ENCODE results near the gene TEK. TPM values are rescaled to one million over a fixed set of nuclear protein-coding genes. Genes with fewer than 3 reads are reported as not detected.

Gene TEK
- total and polyA plus RNA-seq, 3 donors from 2014 or later = 3.2 to 3.9 (median 3.7) TPM

DNA sequence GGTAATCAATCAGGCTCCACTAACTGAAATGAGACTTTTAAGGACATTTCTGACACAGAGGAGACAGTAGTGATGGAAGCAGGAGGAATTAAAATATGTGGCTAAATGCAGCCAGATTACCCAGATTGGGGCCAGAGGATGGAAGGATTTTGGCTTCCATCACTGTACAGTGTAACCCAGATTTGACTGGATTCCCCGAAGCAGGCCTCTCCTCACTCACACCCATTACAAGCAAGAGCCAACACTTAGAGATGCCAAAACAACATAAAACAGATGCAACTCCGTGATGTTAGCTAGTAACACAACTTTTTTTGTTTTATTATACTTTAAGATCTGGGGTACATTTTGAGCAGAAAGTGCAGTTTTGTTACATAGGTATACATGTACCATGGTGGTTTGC is 17.6 kb downstream of the TEK start:
- intact Hi-C loops (cut with DNase I; ENCODE audit: low total_unique reads) = no loop called here
- DNase-seq = no peak
- 57 to 61% methylated on average over 2 of the region's 2 CpGs for WGBS, 2 donors

DNA sequence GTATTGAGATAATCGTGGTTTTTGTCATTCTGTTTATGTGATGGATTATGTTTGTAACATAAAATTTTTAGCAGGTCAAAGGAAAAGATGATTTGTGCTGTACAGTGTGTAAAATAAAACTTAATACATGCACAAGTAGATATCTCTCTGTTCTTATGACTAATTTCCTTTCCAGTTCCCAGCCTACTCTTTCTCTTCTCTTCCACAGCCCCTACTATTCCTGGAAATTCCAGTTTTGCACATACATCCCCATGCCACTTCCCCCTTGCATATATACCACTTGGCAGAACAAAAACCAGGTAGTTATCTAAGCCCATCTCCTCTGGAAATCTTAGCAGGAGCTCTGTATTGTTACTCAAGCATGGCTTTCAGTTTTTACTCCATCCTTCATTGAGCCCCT is 20.2 kb downstream of the TEK start:
- TF ChIP-seq, protein P1, sequence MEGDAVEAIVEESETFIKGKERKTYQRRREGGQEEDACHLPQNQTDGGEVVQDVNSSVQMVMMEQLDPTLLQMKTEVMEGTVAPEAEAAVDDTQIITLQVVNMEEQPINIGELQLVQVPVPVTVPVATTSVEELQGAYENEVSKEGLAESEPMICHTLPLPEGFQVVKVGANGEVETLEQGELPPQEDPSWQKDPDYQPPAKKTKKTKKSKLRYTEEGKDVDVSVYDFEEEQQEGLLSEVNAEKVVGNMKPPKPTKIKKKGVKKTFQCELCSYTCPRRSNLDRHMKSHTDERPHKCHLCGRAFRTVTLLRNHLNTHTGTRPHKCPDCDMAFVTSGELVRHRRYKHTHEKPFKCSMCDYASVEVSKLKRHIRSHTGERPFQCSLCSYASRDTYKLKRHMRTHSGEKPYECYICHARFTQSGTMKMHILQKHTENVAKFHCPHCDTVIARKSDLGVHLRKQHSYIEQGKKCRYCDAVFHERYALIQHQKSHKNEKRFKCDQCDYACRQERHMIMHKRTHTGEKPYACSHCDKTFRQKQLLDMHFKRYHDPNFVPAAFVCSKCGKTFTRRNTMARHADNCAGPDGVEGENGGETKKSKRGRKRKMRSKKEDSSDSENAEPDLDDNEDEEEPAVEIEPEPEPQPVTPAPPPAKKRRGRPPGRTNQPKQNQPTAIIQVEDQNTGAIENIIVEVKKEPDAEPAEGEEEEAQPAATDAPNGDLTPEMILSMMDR (IDR thresholded peaks at IDR 0.05) = no peak
- no peak for TF ChIP-seq POLR2A (IDR thresholded peaks at IDR 0.05)
- Histone ChIP-seq H3K4me3 (no peak overlapping the region), H3K4me1 (no peaks in the 10 kb centered on the region), H3K27me3 (no peaks in the 10 kb centered on the region), H3K36me3 (ENCODE audit: low read depth, missing control alignments) (no peaks in the 10 kb centered on the region), H3K27ac (no peak overlapping the region), H3K9me3 (no peaks in the 10 kb centered on the region)
- DNase-seq = no peak
- intact Hi-C loops (cut with DNase I; ENCODE audit: low total_unique reads) = no loop called here
- 55 to 70% methylated on average over 1 of the region's 1 CpG for WGBS, 2 donors

More for the DNA sequence above, 17.6 kb downstream of the TEK start:
- Histone ChIP-seq H3K4me1 (no peaks in the 10 kb centered on the region), H3K27me3 (no peaks in the 10 kb centered on the region), H3K36me3 (ENCODE audit: low read depth, missing control alignments) (no peaks in the 10 kb centered on the region), H3K9me3 (no peaks in the 10 kb centered on the region), H3K4me3 (no peak overlapping the region), H3K27ac (no peak overlapping the region)
- no peak for TF ChIP-seq POLR2A (IDR thresholded peaks at IDR 0.05)
- TF ChIP-seq, protein P1 (IDR thresholded peaks at IDR 0.05) = no peak

DNA sequence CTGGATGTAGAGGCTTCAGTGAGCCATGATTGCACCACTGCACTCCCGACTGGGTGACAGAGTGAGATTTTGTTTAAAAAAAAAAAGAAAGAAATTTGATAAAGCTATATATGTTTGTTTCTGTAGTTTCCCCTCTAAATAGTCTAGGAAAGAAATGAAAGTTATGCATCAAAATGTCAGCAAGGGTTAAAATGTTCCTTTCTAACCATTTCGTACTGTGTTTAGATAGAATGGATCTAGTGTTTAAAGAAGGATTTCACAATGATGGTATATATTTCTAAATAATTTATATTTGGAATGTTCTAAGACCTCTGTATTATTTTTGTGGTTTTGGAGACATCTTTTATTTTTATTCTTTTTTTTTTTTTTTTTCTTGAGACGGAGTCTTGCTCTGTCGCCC is 22.7 kb downstream of the TEK start:
- no peak for DNase-seq
- WGBS, 2 donors = 93 to 95% methylated on average over 4 of the region's 4 CpGs
- intact Hi-C loops (cut with DNase I; ENCODE audit: low total_unique reads) = no loop called here
- Histone ChIP-seq H3K4me3 (no peak overlapping the region), H3K36me3 (ENCODE audit: low read depth, missing control alignments) (no peaks in the 10 kb centered on the region), H3K27ac (no peak overlapping the region), H3K27me3 (no peaks in the 10 kb centered on the region), H3K9me3 (no peaks in the 10 kb centered on the region), H3K4me1 (no peaks in the 10 kb centered on the region)
- TF ChIP-seq POLR2A (IDR thresholded peaks at IDR 0.05) = no peak
- TF ChIP-seq, protein P1 (IDR thresholded peaks at IDR 0.05) = no peak

DNA sequence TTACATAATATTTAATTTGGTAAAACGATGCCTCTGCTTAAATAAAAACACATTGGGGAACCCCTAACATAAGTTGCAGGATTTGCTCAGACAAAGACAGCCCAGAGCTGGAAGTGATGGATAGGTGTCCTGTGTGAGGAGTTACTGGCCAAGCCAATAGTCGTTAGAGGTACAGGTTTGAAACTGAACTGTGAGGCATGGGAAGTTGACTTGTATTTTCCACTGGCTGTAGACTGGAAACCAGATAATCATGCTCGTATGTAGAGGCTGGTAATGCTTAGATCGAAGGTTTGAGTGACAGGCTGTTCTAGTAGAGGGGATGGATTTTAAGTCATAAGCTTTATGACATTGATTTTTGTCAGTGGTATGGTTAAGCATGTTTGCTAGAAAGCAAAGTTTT is 24.8 kb downstream of the TEK start:
- Histone ChIP-seq H3K4me1 (no peaks in the 10 kb centered on the region), H3K4me3 (no peak overlapping the region), H3K27ac (no peak overlapping the region), H3K36me3 (ENCODE audit: low read depth, missing control alignments) (no peaks in the 10 kb centered on the region), H3K9me3 (no peaks in the 10 kb centered on the region), H3K27me3 (no peaks in the 10 kb centered on the region)
- no peak for DNase-seq
- intact Hi-C loops (cut with DNase I; ENCODE audit: low total_unique reads) = no loop called here
- WGBS, 2 donors = 74 to 83% methylated on average over 4 of the region's 4 CpGs
- no peak for TF ChIP-seq POLR2A (IDR thresholded peaks at IDR 0.05)
- TF ChIP-seq, protein P1 (IDR thresholded peaks at IDR 0.05) = no peak

DNA sequence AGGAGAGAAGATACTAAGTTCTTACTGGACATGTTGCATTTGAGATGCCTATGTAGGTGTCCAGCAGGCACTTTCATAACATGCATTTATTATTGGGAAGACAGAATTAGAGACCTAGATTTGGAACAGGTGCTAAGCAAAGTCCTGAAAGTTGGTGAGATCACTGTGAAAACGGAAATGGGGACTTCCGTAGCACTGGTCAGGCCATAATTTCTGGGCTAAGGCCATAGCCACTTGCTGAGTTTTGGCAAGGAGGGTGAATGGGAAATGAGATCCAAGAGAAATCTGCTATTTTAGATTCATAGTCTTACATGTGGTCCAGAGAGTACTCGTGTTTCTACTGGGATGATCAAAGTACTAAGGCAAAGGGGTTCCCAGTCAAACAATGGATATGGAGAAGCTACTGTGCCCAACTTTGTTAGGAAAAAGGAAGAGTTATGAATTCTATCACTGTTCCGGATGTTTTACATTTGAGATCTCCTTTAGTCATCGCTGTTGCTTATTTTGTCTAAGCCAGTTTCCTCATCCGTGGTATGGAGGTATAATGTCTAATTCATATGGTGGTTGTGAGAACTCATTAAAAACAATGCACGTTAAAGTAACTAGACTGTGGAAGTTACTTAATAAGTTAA is 33.4 kb downstream of the TEK start:
- TF ChIP-seq, protein P1 (IDR thresholded peaks at IDR 0.05) = no peak
- TF ChIP-seq POLR2A (IDR thresholded peaks at IDR 0.05) = no peak
- Histone ChIP-seq H3K36me3 (ENCODE audit: low read depth, missing control alignments) (no peaks in the 10 kb centered on the region), H3K4me1 (no peaks in the 10 kb centered on the region), H3K4me3 (no peak overlapping the region), H3K9me3 (no peaks in the 10 kb centered on the region), H3K27ac (no peak overlapping the region), H3K27me3 (no peaks in the 10 kb centered on the region)
- intact Hi-C loops (cut with DNase I; ENCODE audit: low total_unique reads) = no loop called here
- WGBS, 2 donors = 78% methylated on average over 7 of the region's 7 CpGs
- no peak for DNase-seq

All from testis (tissue), 3 donors.